Fibroblast of the aortic adventitia (primary cell): Measurements from ENCODE around the gene POLR2L. TPM values are rescaled to one million over a fixed set of nuclear protein-coding genes. Genes with fewer than 3 reads are reported as not detected.

Experiments used
- DNase-seq: peaks from one replicate; pipeline ENCODE4 v3.0.0-alpha.2; 2010; ENCODE audit warnings: low read depth
- H3K4me3 ChIP-seq: 2 replicates; pipeline ENCODE4 v1.5.1; 2011; ENCODE audit warnings: low read depth, mild to moderate bottlenecking, control low read depth, low read length, moderate library complexity
- CTCF ChIP-seq: IDR thresholded peaks from 2 replicates; pipeline ENCODE4 v1.5.1; 2011; ENCODE audit warnings: mild to moderate bottlenecking, low read length, control low read depth, inconsistent platforms; ENCODE audit not compliant: insufficient read depth
- total RNA-seq: library from RNA; depleted of rRNA; stranded (reverse); fragments of >200 nt; gene quantifications from 2 replicates; pipeline ENCODE4 v1.2.3, GENCODE V29; 2012; ENCODE audit warnings: low replicate concordance

POLR2L gene
- total RNA-seq, 1 donor = 135 TPM

- peak overlapping the region; percentile 53 for H3K4me3 ChIP-seq
- no peak for TF ChIP-seq CTCF
- DNase-seq = no peak
Measured at GRCh38 chr11:849104-849824, 6.9 kb upstream of the POLR2L start.

- peak; percentile 37 for DNase-seq
- peak; percentile 94 for TF ChIP-seq CTCF
- H3K4me3 ChIP-seq = peak overlapping the region; percentile 9
Measured at GRCh38 chr11:848380-848931, 6.1 kb upstream of the POLR2L start.

- DNase-seq = no peak
- no peak overlapping the region for H3K4me3 ChIP-seq
- TF ChIP-seq CTCF = no peak
Measured at GRCh38 chr11:847876-848275, 5.5 kb upstream of the POLR2L start.

- DNase-seq = peak; percentile 37
- peak overlapping the region; percentile 17 for H3K4me3 ChIP-seq
- TF ChIP-seq CTCF = no peak
Measured at GRCh38 chr11:846496-847098, 4.3 kb upstream of the POLR2L start.

GRCh38 chr11:845872-846495, 3.7 kb upstream of the POLR2L start:
- TF ChIP-seq CTCF = no peak
- DNase-seq = peak; percentile 61
- peak overlapping the region; percentile 95 for H3K4me3 ChIP-seq

GRCh38 chr11:844693-845644, 2.6 kb upstream of the POLR2L start:
- peak; percentile 99 for DNase-seq
- peak overlapping the region; percentile 95 for H3K4me3 ChIP-seq
- peak; percentile 6 for TF ChIP-seq CTCF
